ENCODE data around the gene PAXIP1.

Gene PAXIP1

GRCh38 chr7:154912871-154913637, 89.9 kb downstream of the PAXIP1 start:
- no peak for DNase-seq (ENCODE audit: low spot score)

GRCh38 chr7:154911862-154912455, 91.0 kb downstream of the PAXIP1 start:
- no peak for DNase-seq (ENCODE audit: low spot score)

GRCh38 chr7:154911411-154911810, 91.5 kb downstream of the PAXIP1 start:
- DNase-seq (ENCODE audit: low spot score): no peak

GRCh38 chr7:154910977-154911376, 91.9 kb downstream of the PAXIP1 start:
- DNase-seq (ENCODE audit: low spot score): no peak

GRCh38 chr7:154910125-154910524, 92.8 kb downstream of the PAXIP1 start:
- no peak for DNase-seq (ENCODE audit: low spot score)

GRCh38 chr7:154909241-154910105, 93.5 kb downstream of the PAXIP1 start:
- DNase-seq (ENCODE audit: low spot score): no peak

GRCh38 chr7:154907651-154908620, 95.0 kb downstream of the PAXIP1 start:
- no peak for DNase-seq (ENCODE audit: low spot score)

GRCh38 chr7:154906736-154907355, 96.1 kb downstream of the PAXIP1 start:
- no peak for DNase-seq (ENCODE audit: low spot score)

GRCh38 chr7:154906201-154906600, 96.7 kb downstream of the PAXIP1 start:
- DNase-seq (ENCODE audit: low spot score): no peak

GRCh38 chr7:154905615-154906014, 97.3 kb downstream of the PAXIP1 start:
- no peak for DNase-seq (ENCODE audit: low spot score)

GRCh38 chr7:154905146-154905545, 97.8 kb downstream of the PAXIP1 start:
- DNase-seq (ENCODE audit: low spot score): no peak

GRCh38 chr7:154903083-154903731, 99.7 kb downstream of the PAXIP1 start:
- no peak for DNase-seq (ENCODE audit: low spot score)

GRCh38 chr7:154902600-154903082, 100.3 kb downstream of the PAXIP1 start:
- no peak for DNase-seq (ENCODE audit: low spot score)

GRCh38 chr7:154899862-154900261, 103.1 kb downstream of the PAXIP1 start:
- no peak for DNase-seq (ENCODE audit: low spot score)

GRCh38 chr7:154898973-154899855, 103.7 kb downstream of the PAXIP1 start:
- no peak for DNase-seq (ENCODE audit: low spot score)

GRCh38 chr7:154896076-154896475, 106.8 kb downstream of the PAXIP1 start:
- DNase-seq (ENCODE audit: low spot score): no peak

Measured in HuH-7.5 (cell line).